ENCODE results near the gene BICC1. TPM values are rescaled to one million over a fixed set of nuclear protein-coding genes. Genes with fewer than 3 reads are reported as not detected.

Gene BICC1
- total RNA-seq, 1 experiment from 2014 or later = 0.57 TPM

DNA sequence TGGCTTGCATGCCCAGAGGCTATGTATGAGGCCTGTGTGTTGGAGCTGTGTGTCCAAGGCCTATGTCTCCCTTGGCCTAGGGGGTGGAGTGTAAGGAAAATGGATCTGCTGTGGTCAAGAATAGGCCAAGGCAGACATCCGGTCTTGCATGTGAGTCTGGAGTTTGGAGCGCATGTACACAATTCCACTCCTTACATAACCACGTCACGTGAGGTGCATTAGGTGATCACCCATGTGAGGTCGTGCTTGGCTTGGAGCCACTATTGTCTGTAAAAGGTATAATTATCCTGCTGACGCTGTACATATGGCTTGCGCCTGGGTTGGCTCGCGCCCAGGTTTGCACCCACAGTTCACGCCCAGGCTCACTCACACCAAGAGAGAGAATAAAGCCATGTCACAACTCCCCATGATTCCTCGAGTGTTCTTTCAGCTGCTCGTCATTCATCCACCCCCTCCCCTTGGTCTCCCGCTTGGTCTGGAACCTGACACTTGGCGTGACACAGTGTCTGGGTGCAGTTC lies 105.5 kb downstream of the BICC1 start:
- TF ChIP-seq, protein P1, sequence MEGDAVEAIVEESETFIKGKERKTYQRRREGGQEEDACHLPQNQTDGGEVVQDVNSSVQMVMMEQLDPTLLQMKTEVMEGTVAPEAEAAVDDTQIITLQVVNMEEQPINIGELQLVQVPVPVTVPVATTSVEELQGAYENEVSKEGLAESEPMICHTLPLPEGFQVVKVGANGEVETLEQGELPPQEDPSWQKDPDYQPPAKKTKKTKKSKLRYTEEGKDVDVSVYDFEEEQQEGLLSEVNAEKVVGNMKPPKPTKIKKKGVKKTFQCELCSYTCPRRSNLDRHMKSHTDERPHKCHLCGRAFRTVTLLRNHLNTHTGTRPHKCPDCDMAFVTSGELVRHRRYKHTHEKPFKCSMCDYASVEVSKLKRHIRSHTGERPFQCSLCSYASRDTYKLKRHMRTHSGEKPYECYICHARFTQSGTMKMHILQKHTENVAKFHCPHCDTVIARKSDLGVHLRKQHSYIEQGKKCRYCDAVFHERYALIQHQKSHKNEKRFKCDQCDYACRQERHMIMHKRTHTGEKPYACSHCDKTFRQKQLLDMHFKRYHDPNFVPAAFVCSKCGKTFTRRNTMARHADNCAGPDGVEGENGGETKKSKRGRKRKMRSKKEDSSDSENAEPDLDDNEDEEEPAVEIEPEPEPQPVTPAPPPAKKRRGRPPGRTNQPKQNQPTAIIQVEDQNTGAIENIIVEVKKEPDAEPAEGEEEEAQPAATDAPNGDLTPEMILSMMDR (conservative IDR thresholded peaks at IDR 0.05) = no peak
- no peaks in the 10 kb centered on the region for H3K4me1 ChIP-seq (ENCODE audit: insufficient read depth, low read length)
- H3K18ac ChIP-seq (ENCODE audit: insufficient read length, low read depth, low read length) = no peak overlapping the region
- no peak overlapping the region for H3K4me2 ChIP-seq (ENCODE audit: insufficient read depth, insufficient read length, low read length)
- no peak overlapping the region for H3K9ac ChIP-seq (ENCODE audit: extremely low read depth, insufficient read length, low read length)
- no CpG with 5 or more reads among the region's 14 CpGs for WGBS (ENCODE audit: extremely low coverage, insufficient read length, low lambda C conversion rate)
- H2BK12ac ChIP-seq (ENCODE audit: insufficient read length, low read depth, low read length) = no peak overlapping the region
- no peaks in the 10 kb centered on the region for H3K9me3 ChIP-seq (ENCODE audit: control insufficient read depth, low read depth, low read length)
- H3K27ac ChIP-seq (ENCODE audit: insufficient read length, low read depth, low read length) = no peak overlapping the region
- Mint-ChIP-seq H3K9me3 (no peaks in the 10 kb centered on the region; a peak in 1 of 5 replicates), H3K27me3 (ENCODE audit: low read depth) (no peaks in the 10 kb centered on the region), H3K27ac (no peak overlapping the region), H3K36me3 (ENCODE audit: insufficient read depth in 1 of 3, low read depth in 3 of 3) (no peaks in the 10 kb centered on the region), H3K4me3 (no peak overlapping the region), H3K4me1 (no peaks in the 10 kb centered on the region)
- H4K91ac ChIP-seq (ENCODE audit: insufficient read length, low read depth, low read length) = no peak overlapping the region
- H2BK15ac ChIP-seq (ENCODE audit: low read depth, low read length) = no peak overlapping the region
- H4K20me1 ChIP-seq (ENCODE audit: control insufficient read depth, insufficient read depth, insufficient read length) = no peaks in the 10 kb centered on the region
- H3K79me2 ChIP-seq (ENCODE audit: insufficient read depth, low read length) = no peaks in the 10 kb centered on the region
- no peaks in the 10 kb centered on the region for H3K27me3 ChIP-seq (ENCODE audit: insufficient read depth, low read length)
- no peaks in the 10 kb centered on the region for H3K79me1 ChIP-seq (ENCODE audit: insufficient read depth, low read depth, low read length, poor library complexity, severe bottlenecking)
- no peak overlapping the region for H2BK20ac ChIP-seq (ENCODE audit: low read depth, low read length, poor library complexity, severe bottlenecking)
- H4K5ac ChIP-seq (ENCODE audit: insufficient read length, low read depth, low read length) = no peak overlapping the region
- no peak overlapping the region for H3K56ac ChIP-seq (ENCODE audit: insufficient read length, low read depth, low read length)
- no peak overlapping the region for H2AFZ ChIP-seq (ENCODE audit: low read length)
- no peaks in the 10 kb centered on the region for H3K23me2 ChIP-seq (ENCODE audit: insufficient read length, low read depth, low read length, poor library complexity, severe bottlenecking)
- H2BK5ac ChIP-seq (ENCODE audit: insufficient read length, low read length) = no peak overlapping the region
- no peak for DNase-seq
- no peak overlapping the region for H2AK5ac ChIP-seq (ENCODE audit: insufficient read length, low read length)
- no peak overlapping the region for H2BK120ac ChIP-seq (ENCODE audit: low read depth, low read length, poor library complexity, severe bottlenecking)
- no peak overlapping the region for H3T11ph ChIP-seq (ENCODE audit: low read length)
- H3K4ac ChIP-seq (ENCODE audit: low read depth, low read length) = no peak overlapping the region
- H3K23ac ChIP-seq (ENCODE audit: insufficient read length, low read depth, low read length) = no peak overlapping the region
- no peak overlapping the region for H4K8ac ChIP-seq (replicated peaks; ENCODE audit: insufficient read length, low read depth, low read length)
- H3K14ac ChIP-seq (ENCODE audit: insufficient read depth, low read length) = no peak overlapping the region

Data from H9 (cell line).